Hypothalamus (tissue), 51 donors: Measurements from ENCODE around the gene CORO2A.
A peak's percentile ranks its signal among the peaks of the same experiment; 100 is the strongest.
"Not testable (repeated sequence)": the region's sequence is repeated elsewhere in the genome, so short reads cannot be mapped to it uniquely, and the experiment has no call there.

ENCODE experiments used
- DNase-seq, 51 donors: peaks; one replicate each; lab custom pipeline; 2025; lab: John Stamatoyannopoulos, UW

CORO2A gene

DNA sequence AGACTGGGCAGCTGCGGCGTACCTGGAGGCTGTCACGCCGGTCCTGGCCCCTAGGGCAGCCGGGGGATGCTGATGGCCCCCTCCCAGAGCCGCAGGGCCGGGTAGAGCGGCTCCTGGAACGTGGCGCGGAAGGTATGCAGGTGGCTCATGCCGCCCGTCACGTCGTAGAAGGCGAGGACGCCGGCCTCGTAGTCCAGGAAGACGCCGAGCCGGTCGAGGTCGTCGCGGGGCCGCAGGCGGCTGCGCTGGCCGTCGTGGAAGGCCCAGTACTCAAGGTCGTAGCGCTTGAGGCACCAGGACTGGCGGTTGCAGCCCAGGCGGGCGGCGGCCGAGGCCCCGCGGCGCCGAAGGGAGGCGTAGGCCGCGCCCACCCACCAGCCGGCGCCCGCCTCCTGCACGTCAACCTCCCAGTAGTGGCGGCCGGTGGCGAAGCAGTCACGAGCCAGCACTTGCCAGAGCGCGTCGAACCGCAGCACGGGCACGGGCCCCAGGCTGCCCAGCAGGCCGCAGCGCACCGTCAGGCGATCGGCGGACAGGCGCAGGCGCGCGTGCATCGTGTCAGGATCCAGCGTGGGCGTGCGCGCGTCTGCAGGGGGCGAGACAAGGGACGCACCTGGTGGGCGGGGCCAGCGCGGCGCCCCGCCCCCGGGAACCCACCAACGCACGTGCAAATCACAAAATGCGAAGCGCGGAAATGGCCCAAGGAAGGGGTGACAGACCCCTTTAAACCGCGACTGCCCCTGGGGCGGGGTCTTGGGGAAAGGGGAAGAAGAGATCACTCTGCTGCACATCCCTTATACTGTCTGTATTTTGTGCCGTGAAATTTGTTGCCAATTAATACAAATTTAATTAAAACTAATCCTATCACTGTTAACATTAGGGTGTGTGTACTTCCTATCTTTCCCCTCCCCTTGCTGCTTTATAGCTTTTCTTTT lies 104.8 kb downstream of the CORO2A start:
- DNase-seq: peak in 3 of 51 donors; percentile 15 to 25 (median 23)

DNA sequence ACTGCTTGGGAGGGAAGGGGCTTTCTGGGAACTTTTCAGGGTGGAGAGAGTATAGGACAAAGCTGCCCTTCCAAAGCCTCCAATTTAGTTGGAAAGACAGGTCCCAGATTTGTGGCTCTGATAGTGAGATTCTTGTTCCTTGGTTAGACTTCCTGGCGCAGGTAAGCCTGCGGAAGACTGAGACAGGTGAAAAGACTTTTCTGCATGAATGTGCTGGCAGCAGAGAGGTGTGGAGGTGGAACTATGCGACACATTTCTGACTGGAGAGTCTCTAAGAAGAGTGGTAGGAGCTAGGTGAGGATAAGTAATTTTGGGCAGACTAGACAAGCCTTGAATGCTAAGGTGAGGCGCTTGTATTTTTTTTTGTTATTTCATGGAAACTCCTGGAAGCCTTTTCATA lies 106.0 kb downstream of the CORO2A start:
- no peak for DNase-seq

DNA sequence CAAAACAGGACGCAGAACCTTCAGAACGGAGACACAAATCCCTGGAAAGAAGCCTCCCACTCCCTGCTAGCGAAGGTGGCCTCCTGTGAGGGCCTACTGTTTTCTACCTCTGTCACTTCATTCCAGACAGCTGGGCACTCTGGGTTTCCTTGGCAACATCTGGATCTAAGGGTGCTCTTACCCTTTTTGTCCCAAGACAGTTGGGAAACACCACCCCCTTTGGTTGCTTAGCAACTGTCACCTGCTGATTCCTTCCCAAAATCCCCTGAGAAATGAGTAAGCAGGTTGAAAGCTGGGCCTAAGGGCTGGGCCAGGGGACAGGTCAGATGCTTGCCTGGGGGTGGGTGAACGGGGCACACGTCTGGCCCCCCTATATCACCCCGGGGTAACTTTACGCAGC lies 106.5 kb downstream of the CORO2A start:
- DNase-seq: peak in 3 of 51 donors; percentile 16 to 54 (median 16)

DNA sequence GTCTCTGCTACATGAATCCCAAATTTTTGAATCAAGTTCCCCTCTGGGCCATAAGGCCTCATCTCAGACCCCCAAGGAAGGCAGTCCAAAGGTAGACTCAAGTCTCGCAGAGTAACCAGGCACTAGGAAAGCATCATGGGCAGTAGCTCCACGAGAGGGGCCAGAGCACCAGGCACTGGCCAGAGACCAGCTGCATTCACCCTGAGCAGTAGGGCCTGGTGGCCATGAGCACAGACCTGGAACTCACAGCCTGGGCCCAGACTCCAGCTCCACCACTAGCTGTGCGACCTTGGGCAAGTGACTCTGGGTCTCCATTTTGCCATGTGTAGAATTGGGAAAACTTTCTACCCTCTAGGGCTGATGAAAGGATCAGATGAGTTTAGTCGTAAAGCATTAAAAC lies 107.4 kb downstream of the CORO2A start:
- DNase-seq: no peak

DNA sequence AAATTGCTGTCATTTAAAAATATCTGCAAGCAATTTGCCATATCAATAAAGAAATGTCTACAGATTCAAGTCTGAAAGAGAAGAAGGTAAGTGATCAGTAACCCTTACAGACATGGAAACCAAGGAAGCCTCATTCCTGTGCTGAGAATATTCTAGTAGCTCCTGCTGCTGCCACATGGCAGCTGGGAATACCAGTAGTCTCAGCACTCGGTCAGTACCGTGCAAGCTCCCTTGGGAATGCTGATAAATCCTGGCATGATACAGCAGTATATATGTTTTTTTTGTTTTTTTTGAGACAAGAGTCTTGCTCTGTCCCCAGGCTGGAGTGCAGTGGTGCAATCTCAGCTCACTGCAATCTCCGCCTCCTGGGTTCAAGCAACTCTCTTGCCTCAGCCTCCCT lies 108.0 kb downstream of the CORO2A start:
- no peak for DNase-seq

DNA sequence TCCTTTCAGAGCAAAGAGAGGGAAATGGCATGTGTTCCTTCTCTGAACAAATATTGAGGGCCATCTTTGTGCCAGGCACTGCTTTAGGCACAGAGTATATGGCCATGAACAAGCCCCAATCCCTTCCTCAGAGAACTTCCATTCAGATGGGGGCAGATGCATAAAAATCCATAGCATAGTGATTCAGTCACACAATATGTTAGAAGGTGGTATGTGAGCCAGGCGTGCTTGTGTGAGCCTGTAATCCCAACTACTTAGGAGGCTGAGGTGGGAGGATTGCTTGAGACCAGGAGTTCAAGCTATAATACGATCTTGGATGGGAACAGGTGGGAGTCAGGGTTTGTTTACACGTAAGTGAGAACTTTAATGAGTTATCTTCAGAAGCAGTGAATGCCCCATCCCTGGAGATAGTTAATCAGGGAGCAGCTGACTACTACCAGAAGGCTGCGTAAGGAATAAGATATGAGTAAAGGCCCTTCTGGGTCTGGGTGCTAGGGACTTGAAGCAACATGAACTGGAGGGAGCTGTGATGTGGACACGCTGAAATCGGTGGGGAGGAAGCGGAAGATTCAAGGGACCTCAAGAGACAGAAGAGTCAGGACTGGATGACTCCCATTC lies 108.8 kb downstream of the CORO2A start:
- no peak for DNase-seq

DNA sequence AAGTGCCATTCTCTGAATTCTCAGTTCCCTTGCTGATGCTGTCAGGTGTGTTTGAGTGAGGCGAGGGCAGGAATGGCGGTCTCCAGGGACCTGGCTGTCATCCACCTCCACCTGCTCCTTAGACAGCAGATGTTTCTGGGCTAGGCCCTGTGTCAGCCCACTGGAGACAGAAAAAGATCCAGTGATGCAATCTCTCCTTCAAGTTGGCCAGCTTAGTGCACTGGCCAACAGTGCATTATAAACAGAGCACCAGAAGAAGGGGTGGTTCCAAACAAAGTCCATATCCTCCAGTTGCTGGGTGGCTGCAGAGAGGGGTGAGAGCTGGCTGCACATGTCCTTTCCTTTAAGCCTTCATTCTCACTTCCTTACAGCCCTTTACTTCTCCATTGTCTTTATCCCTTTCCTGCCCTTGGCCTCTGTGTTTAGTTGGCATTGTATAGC lies 109.4 kb downstream of the CORO2A start:
- no peak for DNase-seq

DNA sequence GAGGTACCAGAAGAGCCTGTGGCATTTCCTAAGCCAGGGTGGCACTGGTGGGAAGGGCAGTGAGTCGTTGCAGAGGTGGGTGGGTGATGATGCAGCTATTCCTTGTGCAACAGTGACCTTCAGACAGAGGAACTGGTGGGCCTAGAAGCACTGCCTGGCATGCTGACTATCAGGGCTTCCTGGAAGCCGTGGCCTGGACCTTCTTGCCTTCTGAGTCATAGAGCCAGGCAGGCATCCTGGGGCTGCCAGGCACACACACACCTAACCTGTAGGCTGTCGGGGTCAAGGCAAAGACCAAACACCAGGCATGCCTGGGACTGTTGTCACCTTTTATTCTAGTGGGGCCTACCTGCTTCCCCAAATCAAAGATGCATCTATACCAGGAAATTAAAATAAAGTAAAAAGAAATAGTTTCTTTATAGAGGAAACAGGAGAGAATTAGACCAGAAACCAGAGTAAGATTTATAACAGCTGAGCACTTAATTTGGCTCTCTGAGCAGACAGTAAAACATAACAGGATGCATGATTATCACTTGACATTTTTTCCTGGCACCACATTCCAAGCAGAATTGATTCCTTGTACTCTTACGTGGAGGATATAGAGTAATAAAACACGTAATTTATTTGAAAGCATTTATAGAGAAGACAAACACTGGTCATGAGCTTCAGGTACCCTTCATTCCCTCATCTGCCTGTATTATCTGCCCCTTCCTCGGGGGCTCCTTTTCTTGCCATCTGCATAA lies 110.8 kb downstream of the CORO2A start:
- no peak for DNase-seq

DNA sequence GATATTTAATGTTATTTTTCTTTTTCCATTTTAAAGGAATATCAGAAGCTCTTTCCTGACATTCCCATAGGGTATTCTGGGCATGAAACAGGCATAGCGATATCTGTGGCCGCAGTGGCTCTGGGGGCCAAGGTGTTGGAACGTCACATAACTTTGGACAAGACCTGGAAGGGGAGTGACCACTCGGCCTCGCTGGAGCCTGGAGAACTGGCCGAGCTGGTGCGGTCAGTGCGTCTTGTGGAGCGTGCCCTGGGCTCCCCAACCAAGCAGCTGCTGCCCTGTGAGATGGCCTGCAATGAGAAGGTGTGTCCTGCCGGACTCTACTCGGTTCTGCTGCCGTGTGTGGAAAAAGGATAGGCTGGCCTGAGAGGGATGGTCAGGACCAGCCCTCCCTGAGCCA lies 111.7 kb downstream of the CORO2A start:
- no peak for DNase-seq

DNA sequence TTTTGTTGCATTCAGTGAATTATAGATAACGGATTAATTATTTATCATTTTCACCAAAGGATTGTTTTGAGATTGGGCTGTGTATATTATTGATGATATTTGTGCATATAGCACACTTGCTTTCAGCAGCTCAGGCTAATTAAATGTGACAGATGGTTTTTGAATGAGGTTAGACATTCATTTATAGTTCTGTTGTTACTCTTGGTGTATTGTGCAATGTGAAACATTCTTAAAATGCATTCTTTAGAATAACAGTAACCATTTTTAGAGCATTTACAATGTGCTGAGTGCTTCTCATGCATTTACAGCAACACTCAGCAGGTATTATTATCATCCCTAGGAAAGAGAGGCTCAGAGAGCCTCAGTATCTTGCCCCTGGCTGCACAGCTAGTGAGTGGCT lies 112.1 kb downstream of the CORO2A start:
- no peak for DNase-seq

DNA sequence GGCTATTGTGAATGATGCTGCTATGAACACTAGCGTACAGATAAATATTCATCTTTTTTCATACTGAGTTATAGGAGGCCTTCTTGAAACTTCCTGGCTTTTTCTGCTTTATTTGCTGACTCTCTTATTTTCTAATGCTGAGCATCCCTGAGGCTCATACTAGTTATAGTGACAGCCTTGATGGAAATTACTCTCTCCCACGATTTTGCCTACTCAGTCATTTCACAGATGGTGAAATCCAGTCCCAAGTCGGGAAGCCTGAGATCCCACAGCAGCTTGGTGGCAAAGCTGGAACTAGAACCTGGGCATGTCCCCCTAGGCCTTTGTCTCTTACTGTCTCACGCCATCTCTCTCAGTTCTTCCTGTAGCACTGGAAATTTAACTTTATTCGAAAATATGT lies 113.5 kb downstream of the CORO2A start:
- no peak for DNase-seq

DNA sequence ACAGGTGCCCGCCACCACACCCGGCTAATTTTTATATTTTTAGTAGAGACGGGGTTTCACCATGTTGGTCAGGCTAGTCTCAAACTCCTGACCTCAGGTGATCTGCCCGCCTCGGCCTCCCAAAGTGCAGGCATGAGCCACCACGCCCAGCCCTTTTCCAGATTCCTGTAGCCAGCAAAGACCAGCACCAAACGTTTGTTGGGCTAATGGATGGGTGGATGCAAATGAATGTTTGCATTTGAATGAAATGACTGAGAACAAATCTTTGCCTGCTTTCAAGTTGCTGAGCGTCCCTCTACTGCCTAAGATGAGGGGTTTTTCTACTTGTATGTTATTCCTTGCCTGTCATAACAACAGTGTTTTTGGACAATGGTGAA lies 115.9 kb downstream of the CORO2A start:
- not testable (repeated sequence) for DNase-seq

DNA sequence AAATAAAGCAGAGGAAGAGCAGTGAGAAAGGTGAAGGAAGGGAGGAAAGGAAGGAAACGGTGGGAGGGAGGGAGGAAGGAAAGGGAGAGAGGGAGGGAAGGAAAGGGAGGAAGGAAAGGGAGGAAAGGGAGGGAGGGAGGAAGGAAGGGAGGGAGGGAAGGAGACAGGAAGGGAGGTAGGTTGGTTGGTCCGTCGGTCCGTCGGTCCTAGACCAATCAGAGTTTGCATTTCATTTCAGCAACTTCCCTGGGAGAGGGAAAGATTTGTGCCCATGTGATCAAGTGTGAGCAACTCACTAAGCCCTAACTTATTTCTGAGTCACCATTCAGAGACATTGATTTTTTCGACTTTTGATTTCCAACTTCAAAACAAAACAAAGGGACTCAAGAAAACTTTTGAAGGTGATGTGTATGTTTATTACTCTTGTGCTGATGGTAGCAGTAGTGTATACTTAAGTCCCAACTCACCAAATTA lies 117.1 kb downstream of the CORO2A start:
- no peak for DNase-seq

DNA sequence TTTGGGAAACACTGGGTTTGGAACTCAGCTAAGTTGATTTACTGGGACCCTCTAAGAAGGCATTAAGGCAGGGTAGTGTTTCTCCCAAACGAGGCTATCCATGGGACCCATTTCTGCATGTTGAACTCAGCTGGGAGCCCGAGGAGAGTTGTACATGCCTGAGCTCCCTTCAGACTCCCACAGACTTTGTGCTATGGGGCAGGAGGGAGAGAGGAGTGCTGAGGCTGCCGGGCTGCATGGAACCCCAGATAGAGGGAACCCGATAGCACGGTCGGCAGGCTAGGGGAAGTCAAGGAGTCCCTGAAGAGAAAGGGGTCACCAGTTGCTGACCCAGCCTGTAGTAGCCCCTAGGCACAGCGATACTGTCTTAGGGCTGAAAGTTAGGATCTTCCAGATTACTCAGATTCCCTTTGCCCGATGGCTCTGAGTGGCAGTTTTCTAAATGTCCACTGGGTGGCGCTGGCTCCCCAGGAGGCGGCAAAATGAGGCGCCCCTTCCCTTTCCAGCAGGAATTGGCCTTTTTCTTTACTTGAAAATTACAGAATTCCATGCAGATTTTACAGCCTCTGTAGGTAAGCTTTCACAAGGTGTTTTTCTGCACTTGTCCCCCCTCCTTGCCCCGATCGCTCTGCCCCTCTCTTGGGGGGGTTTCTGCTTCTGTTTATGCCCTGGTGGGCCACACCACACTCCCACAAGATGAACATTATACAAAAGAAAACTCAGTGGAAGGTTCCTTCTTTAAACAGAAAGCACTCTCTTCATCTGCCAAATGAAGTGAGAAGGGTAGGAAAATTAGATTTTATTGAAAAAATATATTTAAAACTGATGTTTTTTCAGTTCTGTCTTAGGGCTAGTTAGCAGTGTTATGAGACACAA lies 118.1 kb downstream of the CORO2A start:
- peak in 40 of 51 donors; percentile 4 to 79 (median 37) for DNase-seq

DNA sequence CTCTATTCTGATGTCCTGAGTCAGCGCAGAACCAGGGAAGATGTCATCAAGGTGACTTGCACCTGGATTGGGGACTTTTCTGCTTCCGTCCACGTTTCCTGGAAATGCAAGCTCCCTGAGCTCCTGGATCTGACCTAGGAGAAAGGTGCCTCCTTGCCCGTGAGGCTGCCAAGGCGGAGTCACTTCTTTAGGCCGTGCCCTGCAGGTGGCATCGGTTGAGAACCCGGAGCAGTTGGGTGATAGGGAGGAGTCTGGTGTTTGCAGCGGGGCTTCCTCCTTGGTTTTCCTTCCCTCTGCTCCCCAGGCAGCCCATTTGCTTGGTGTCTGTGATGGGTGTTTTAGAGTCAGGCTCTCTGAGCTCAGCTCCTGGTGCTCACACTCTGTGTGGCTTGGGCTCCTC lies 120.7 kb downstream of the CORO2A start:
- DNase-seq: no peak
